ENCODE data around the gene RASL11B.
A peak's percentile ranks its signal among the peaks of the same experiment; 100 is the strongest.

Gene RASL11B

DNA sequence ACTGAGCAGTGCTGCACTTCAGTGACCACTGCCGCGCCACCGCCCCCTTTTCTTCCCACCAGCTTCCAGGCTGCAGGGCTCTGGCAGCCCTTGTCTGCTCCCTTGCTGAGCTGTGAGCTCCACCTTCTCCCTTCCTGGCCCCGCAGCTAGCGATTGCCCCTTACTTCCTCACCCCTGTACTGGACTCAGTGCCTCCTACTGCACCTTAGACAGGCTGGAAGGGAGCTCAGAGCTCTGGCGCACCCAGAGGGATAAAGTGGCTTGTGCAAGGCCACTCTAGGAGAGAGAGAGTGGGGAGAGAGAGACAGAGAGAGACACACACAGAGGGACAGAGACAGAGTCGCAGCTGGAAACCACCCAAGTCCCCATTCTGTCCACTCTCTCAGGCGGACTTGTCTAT lies 6.0 kb downstream of the RASL11B start:
- no peak for DNase-seq (ENCODE audit: low read depth)
- H3K4me3 ChIP-seq (ENCODE audit: low read depth, low read length) = no peak overlapping the region

GRCh38 chr4:52869196-52869595 lies 7.1 kb downstream of the RASL11B start:
- H3K4me3 ChIP-seq (ENCODE audit: low read depth, low read length) = no peak overlapping the region
- DNase-seq (ENCODE audit: low read depth) = peak; percentile 41

DNA sequence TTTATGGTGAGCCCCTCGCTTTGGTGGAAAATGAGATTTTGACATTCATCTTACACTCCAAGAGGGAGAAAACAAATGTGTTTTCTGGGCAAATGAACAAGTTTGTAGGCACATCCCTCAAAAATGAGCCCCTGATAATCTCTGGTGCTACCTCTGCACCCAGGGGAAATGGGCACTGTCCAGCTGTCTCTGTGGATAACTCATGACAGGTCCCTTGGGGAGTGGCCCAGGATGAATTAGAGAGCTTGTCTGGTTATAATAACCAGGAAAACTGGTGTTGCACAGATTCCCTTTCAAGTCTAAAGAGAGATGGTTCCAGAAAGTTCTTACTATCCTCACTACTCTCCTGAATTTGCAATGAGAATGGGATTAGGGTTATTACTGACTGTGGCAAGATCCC lies 7.5 kb downstream of the RASL11B start:
- H3K4me3 ChIP-seq (ENCODE audit: low read depth, low read length) = no peak overlapping the region
- no peak for DNase-seq (ENCODE audit: low read depth)

DNA sequence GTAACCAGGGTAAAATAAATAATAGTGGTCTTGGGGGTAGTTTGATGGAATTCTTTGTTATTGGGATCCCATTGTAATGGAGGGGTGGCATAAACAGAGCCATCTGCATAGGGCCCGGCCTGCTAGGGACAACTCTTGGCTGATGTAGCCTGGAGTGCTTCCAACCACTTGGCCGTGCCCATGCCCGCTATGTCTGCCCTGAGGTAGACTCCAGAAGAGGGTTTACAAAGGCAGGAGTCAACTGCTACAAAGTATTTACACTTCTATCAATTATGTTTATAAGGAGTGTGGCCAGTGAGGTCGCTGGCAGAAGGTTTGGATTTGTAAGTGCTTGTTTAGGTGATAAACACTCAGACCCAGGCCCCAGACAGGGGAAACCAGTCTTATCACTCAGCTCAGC lies 8.1 kb downstream of the RASL11B start:
- DNase-seq (ENCODE audit: low read depth) = no peak
- no peak overlapping the region for H3K4me3 ChIP-seq (ENCODE audit: low read depth, low read length)

DNA sequence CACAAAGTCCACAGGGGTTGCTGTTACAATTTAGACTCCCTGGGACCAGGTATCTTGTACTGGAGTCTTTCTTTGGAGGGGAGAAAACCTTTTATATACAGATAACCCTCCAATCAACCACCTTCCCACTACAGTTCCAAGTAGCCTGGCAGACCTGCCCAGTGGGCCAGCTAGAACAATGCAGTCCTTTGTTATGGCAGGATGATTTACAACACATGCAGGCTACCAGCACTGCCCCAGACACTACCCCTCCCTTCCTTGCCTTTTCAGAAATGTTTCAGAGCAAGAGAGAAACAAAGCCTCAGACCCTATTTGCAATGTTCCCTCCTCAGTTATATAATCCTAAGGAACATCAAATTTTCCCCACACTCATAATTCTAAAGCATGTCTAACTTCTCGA lies 11.1 kb downstream of the RASL11B start:
- no peak for DNase-seq (ENCODE audit: low read depth)
- H3K4me3 ChIP-seq (ENCODE audit: low read depth, low read length) = no peak overlapping the region

GRCh38 chr4:52873861-52874343 lies 11.8 kb downstream of the RASL11B start:
- no peak for DNase-seq (ENCODE audit: low read depth)
- no peak overlapping the region for H3K4me3 ChIP-seq (ENCODE audit: low read depth, low read length)

DNA sequence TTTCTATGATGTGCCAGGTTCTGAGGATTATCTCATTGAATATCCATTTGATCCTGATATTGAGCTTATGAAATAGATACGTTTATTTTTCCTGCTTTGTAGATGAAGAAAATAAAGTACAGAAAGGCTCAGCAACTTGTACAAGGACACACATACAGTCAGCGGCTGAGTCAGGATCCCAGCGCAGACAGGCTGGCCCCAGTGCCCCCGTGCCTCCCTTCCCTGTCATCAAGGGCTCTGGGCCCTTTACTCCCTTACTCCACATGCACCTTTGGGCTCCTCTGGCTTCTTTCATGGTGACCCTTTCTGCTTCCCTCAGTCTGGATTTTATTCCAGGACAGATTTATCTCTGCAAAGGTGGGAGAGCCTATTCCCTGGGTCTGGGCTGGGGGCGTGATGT lies 12.8 kb downstream of the RASL11B start:
- DNase-seq (ENCODE audit: low read depth) = no peak
- H3K4me3 ChIP-seq (ENCODE audit: low read depth, low read length) = no peak overlapping the region

DNA sequence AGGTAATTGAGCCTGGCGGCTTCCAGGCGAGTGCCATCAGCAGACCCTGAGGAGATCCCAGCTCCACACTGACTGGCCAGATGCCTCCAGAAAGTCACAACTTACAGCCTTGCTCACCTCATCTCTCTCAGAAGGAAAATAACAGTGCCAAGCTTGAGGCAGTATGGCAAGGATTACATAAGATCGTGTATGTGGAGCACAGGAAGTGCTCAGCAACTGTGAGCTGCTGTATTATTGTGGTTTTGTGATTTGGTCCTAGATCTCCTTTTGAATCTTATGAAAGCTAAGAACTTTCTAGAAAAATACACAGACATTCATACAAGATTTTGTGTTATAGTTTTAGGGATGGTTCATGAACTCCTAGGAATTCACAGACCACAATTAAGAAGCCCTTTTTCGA lies 14.0 kb downstream of the RASL11B start:
- DNase-seq (ENCODE audit: low read depth) = no peak
- H3K4me3 ChIP-seq (ENCODE audit: low read depth, low read length) = no peak overlapping the region

DNA sequence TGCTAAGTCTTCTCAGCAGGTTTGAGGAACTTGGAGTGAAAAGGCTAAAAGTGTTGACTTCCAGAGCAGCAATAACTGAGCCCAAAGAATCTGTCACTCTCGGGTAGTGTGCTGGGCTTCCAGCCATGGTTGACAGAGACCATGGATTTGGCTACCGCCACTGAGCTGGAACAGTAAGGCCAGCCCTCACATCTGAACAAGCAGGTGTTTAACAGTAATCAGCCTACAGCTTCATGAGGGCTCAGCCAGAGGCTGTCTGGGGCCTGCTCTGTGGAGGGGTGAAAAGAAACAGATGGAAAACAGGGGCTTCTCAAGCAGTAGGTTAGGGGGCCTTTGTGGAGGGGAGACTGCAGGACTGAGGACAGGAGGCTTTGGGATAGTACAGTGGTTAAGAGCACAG lies 14.9 kb downstream of the RASL11B start:
- H3K4me3 ChIP-seq (ENCODE audit: low read depth, low read length) = no peak overlapping the region
- no peak for DNase-seq (ENCODE audit: low read depth)

DNA sequence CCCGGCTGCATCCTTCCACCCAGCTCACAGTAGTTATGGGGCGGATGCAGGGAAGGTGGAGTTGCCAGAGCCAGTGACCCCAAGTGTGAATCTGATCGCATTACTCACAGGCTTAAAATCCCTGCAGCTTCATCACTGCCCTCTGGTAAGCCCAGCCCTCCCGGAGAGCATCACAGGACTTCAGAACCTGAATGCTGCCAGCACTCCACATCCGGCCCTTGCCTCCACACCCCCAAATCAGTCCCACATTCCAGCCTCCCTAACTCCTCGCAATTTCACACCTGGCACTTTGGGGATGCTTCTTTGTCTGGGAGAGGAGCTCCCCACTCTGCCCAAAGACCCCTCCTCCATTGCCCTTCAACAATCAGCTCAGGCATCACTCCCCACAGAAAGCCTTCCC lies 15.6 kb downstream of the RASL11B start:
- DNase-seq (ENCODE audit: low read depth) = no peak
- H3K4me3 ChIP-seq (ENCODE audit: low read depth, low read length) = no peak overlapping the region

DNA sequence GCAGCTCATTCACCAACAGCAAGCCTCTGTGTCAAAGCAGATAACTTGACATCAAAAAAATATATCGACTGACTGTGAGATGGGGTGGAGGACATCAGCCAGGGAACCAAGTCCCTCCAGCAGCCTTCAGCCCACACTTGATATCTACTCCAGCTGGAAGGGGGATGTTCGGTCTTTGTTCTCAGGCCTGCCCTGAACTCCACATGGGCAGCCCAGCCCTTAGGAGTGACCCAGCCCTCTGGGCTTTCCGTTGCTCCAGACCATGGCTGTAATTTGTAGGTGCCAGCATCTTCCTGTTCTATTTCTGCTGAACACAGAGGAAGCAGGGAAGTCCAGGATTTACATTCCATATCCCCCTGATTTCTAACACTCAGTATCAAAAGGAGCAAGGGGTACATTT lies 17.4 kb downstream of the RASL11B start:
- no peak for DNase-seq (ENCODE audit: low read depth)
- no peak overlapping the region for H3K4me3 ChIP-seq (ENCODE audit: low read depth, low read length)

DNA sequence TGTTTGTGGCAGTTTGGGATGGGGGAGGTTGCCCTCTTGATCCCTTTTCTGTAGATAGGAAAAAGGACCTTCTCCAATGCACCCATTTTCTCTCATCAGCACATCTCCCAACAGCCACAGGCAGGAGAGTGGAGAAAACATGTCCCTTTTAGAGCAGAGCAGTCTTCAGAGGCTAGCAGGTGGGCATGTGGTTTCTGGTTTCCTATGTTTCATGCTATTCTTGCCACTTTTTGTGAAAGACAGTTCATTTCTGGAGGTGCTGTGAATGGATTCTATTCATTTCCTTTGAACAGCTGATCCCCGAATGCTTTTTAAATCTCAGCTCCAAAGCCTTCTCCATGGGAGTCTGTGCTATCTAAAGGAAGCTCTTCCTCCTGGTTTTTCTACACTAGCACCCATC lies 18.9 kb downstream of the RASL11B start:
- DNase-seq (ENCODE audit: low read depth) = no peak
- no peak overlapping the region for H3K4me3 ChIP-seq (ENCODE audit: low read depth, low read length)

GRCh38 chr4:52883183-52883621 lies 21.1 kb downstream of the RASL11B start:
- no peak for DNase-seq (ENCODE audit: low read depth)
- H3K4me3 ChIP-seq (ENCODE audit: low read depth, low read length) = no peak overlapping the region

DNA sequence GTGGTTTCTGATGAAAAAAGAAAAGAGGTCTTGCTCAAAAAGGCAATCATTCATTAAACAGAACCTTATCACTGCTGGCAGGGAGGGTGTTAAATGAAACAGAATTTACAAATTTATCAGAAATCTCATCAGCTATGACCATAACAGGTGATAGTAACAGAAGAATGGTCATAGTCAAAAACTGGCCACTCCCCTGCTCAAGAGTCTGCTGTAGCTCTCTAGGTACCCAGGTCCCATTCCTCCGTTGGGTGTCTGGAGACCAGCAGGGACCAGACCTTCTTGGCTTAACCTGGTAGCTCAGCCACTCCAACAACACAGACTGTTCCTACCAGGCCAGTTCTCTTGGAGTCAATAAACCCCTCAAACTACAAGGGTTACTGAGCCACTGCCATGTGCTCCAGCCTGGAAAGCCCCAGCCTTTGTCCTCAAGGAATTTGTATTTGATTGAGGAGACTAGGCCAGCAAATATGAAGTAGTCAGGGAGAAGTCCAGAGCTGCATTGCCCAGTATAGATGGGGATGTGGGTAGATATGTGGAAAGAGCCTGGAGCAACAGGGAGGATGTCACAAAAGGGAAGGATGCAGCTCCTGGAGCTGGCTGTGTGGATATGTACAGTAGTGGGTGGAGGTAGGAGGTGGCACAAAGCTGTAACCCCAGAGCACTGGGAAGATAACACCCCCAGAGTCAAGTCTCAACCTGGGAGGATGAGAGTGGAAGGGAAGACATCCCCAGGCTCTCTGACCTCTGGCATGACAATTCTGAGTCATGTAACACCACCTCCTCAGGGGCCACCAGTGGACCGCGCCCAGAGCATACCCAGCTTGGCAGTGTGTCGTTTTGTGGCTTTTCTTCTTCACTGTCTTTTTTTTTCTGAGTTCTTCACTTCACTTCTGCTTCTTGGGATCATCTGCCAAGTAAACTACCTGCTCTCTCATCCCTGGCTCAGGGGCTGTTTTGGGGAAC lies 21.9 kb downstream of the RASL11B start:
- no peak overlapping the region for H3K4me3 ChIP-seq (ENCODE audit: low read depth, low read length)
- no peak for DNase-seq (ENCODE audit: low read depth)

- no peak for DNase-seq (ENCODE audit: low read depth)
- no peak overlapping the region for H3K4me3 ChIP-seq (ENCODE audit: low read depth, low read length)
Observed at GRCh38 chr4:52884994-52885393, 22.9 kb downstream of the RASL11B start.

DNA sequence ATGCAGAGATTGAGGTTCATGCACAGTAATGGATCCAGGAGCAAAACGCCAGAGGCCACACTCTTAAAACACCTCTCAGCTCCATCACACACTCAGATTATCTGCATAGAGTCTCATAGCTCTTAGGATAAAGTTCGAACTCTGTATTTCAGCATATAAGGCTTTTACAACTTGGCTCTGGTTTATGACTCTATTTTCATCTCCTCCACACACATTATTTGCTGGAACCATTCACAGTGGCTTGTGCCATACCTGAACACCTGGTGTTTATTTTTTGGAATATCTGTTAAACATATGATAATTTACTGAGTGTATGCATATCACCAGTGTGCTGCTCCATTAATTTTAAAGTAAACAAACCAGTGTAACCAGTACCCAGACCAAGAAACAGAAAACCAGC lies 27.2 kb downstream of the RASL11B start:
- no peak overlapping the region for H3K4me3 ChIP-seq (ENCODE audit: low read depth, low read length)
- no peak for DNase-seq (ENCODE audit: low read depth)

GRCh38 chr4:52889778-52890520 lies 27.8 kb downstream of the RASL11B start:
- no peak for DNase-seq (ENCODE audit: low read depth)
- H3K4me3 ChIP-seq (ENCODE audit: low read depth, low read length) = no peak overlapping the region

- no peak for DNase-seq (ENCODE audit: low read depth)
- H3K4me3 ChIP-seq (ENCODE audit: low read depth, low read length) = no peak overlapping the region
Observed at GRCh38 chr4:52890521-52890791, 28.3 kb downstream of the RASL11B start.

GRCh38 chr4:52891743-52892142 lies 29.6 kb downstream of the RASL11B start:
- DNase-seq (ENCODE audit: low read depth) = no peak
- H3K4me3 ChIP-seq (ENCODE audit: low read depth, low read length) = no peak overlapping the region

- no peak overlapping the region for H3K4me3 ChIP-seq (ENCODE audit: low read depth, low read length)
- no peak for DNase-seq (ENCODE audit: low read depth)
Observed at GRCh38 chr4:52892880-52893279, 30.8 kb downstream of the RASL11B start.

DNA sequence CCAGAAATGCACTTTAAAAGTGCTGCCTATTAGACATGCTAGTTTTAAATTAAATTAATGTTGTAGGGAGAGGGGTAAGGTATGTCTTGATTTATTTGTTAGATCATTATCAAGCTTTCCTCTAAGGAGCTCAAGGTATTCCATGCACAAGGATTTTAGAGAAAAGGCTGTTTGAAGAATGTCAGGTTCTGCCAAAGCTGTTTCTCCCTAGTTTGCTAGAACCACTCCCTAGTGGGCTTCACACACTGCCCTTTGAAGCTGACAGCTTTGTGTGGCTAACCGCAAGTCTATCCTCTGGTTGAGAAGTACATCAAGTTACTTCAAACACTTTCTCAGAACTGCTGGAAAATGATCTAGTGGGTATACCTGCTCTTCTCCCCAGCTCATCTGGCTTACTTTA lies 32.3 kb downstream of the RASL11B start:
- peak; percentile 26 for DNase-seq (ENCODE audit: low read depth)
- no peak overlapping the region for H3K4me3 ChIP-seq (ENCODE audit: low read depth, low read length)
